Neutrophil (primary cell): ENCODE results near the gene TNRC18.

Experiments
- H3K27ac ChIP-seq: fragments of 200-600 bp; sonication (generic); 2 replicates; pipeline ENCODE4 v1.5.1; 2016; ENCODE audit warnings: mild to moderate bottlenecking, moderate library complexity
- H3K27me3 ChIP-seq: fragments of 200-600 bp; sonication (generic); 2 replicates; pipeline ENCODE4 v1.6.0; 2016; ENCODE audit warnings: mild to moderate bottlenecking
- H3K36me3 ChIP-seq: fragments of 200-600 bp; sonication (generic); 2 replicates; pipeline ENCODE4 v1.5.1; 2017
- H3K4me1 ChIP-seq, 2 experiments: fragments of 200-600 bp in 1 of 2; sonication (generic) in 1 of 2; 1 replicate in 1 of 2; 2 replicates in 1 of 2; pipeline versions ENCODE4 v1.5.1 to v1.6.1; 2013 to 2016; ENCODE audit warnings: low read depth in 1 of 2, low read length in 1 of 2, mild to moderate bottlenecking in 1 of 2, moderate library complexity in 1 of 2; ENCODE audit not compliant: control insufficient read depth in 1 of 2, insufficient read depth in 1 of 2
- H3K4me3 ChIP-seq, 2 experiments: fragments of 200-600 bp in 1 of 2; sonication (generic) in 1 of 2; 1 replicate in 1 of 2; 2 replicates in 1 of 2; pipeline ENCODE4 v1.5.1; 2013 to 2016; ENCODE audit warnings: low read depth in 1 of 2, low read length in 1 of 2, mild to moderate bottlenecking in 1 of 2, moderate library complexity in 1 of 2
- H3K9me3 ChIP-seq: fragments of 200-600 bp; sonication (generic); 2 replicates; pipeline ENCODE4 v1.5.1; 2016
- CTCF ChIP-seq: fragments of 200-600 bp; sonication (generic); IDR thresholded peaks from 2 replicates; pipeline ENCODE4 v1.5.1; 2016; ENCODE audit warnings: antibody characterized with exemption

TNRC18 gene

GRCh38 chr7:5450549-5451327 is 27.1 kb upstream of the TNRC18 start:
- Histone ChIP-seq H3K4me3 (no peak overlapping the region), H3K36me3 (no peaks in the 10 kb centered on the region), H3K4me1 (peaks cover 3 to 10% of the 10 kb centered on the region in 2 experiments), H3K27me3 (peaks cover 12% of the 10 kb centered on the region), H3K9me3 (no peaks in the 10 kb centered on the region), H3K27ac (peak overlapping the region; percentile 8)
- peak; percentile 72 for TF ChIP-seq CTCF

- H3K27me3 ChIP-seq: no peaks in the 10 kb centered on the region
- H3K36me3 ChIP-seq: no peaks in the 10 kb centered on the region
- no peak overlapping the region for H3K27ac ChIP-seq
- H3K4me1 ChIP-seq: peaks cover 3 to 10% of the 10 kb centered on the region in 2 experiments
- H3K4me3 ChIP-seq: no peak overlapping the region
- H3K9me3 ChIP-seq: no peaks in the 10 kb centered on the region
- TF ChIP-seq CTCF: no peak
Observed at GRCh38 chr7:5448378-5449037, 24.9 kb upstream of the TNRC18 start.

- no peaks in the 10 kb centered on the region for H3K27me3 ChIP-seq
- no peak for TF ChIP-seq CTCF
- no peak overlapping the region for H3K4me3 ChIP-seq
- H3K36me3 ChIP-seq: no peaks in the 10 kb centered on the region
- peaks cover 18 to 26% of the 10 kb centered on the region in 2 experiments for H3K4me1 ChIP-seq
- H3K9me3 ChIP-seq: no peaks in the 10 kb centered on the region
- H3K27ac ChIP-seq: no peak overlapping the region
Observed at GRCh38 chr7:5445981-5446594, 22.5 kb upstream of the TNRC18 start.

- no peak overlapping the region for H3K27ac ChIP-seq
- TF ChIP-seq CTCF: no peak
- H3K4me1 ChIP-seq: peaks cover 15 to 16% of the 10 kb centered on the region in 2 experiments
- H3K9me3 ChIP-seq: no peaks in the 10 kb centered on the region
- no peaks in the 10 kb centered on the region for H3K36me3 ChIP-seq
- H3K27me3 ChIP-seq: no peaks in the 10 kb centered on the region
- no peak overlapping the region for H3K4me3 ChIP-seq
Observed at GRCh38 chr7:5443678-5444077, 20.0 kb upstream of the TNRC18 start.

GRCh38 chr7:5442757-5443305 is 19.2 kb upstream of the TNRC18 start:
- Histone ChIP-seq H3K4me3 (no peak overlapping the region), H3K9me3 (no peaks in the 10 kb centered on the region), H3K27ac (peak overlapping the region; percentile 78), H3K36me3 (no peaks in the 10 kb centered on the region), H3K4me1 (peaks cover 15 to 16% of the 10 kb centered on the region in 2 experiments), H3K27me3 (no peaks in the 10 kb centered on the region)
- no peak for TF ChIP-seq CTCF
